Measurements from ENCODE around the gene FRS2.

Gene FRS2

GRCh38 chr12:69442894-69443293, 27.3 kb upstream of the FRS2 start:
- TF ChIP-seq GATA3 (IDR thresholded peaks at IDR 0.05; ENCODE audit: low read depth, low read length): no peak
- no peak for TF ChIP-seq GATA2 (IDR thresholded peaks at IDR 0.05; ENCODE audit: low read depth, low read length)

GRCh38 chr12:69443916-69444315, 26.3 kb upstream of the FRS2 start:
- TF ChIP-seq GATA2 (IDR thresholded peaks at IDR 0.05; ENCODE audit: low read depth, low read length) (no peak), GATA3 (IDR thresholded peaks at IDR 0.05; ENCODE audit: low read depth, low read length) (no peak)

- TF ChIP-seq GATA3 (IDR thresholded peaks at IDR 0.05; ENCODE audit: low read depth, low read length) (no peak), GATA2 (IDR thresholded peaks at IDR 0.05; ENCODE audit: low read depth, low read length) (no peak)
Measured at GRCh38 chr12:69447892-69448291, 22.3 kb upstream of the FRS2 start.

- TF ChIP-seq GATA3 (IDR thresholded peaks at IDR 0.05; ENCODE audit: low read depth, low read length) (no peak), GATA2 (IDR thresholded peaks at IDR 0.05; ENCODE audit: low read depth, low read length) (no peak)
Measured at GRCh38 chr12:69456239-69456638, 13.9 kb upstream of the FRS2 start.

DNA sequence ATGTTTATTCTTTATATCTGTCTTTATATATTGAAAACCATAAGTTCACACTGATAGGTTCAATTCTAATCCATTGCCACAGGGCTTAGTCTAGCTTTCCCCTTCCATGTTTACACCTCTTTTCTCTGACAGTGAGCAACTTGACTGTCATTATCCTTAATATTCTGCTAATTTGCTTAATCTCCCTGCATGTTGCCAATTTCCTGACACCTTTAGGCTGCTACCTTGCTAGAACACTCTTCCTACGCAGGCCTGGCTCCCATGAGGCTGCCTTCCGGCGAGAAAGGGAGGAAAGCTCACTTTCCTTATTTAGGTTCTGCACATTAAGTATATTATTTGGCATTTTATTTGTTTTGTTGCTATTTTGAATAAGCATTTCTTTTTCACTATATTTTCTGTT, 12.8 kb upstream of the FRS2 start:
- TF ChIP-seq GATA2 (IDR thresholded peaks at IDR 0.05; ENCODE audit: low read depth, low read length) (no peak), GATA3 (IDR thresholded peaks at IDR 0.05; ENCODE audit: low read depth, low read length) (no peak)

- TF ChIP-seq GATA2 (IDR thresholded peaks at IDR 0.05; ENCODE audit: low read depth, low read length) (no peak), GATA3 (IDR thresholded peaks at IDR 0.05; ENCODE audit: low read depth, low read length) (no peak)
Measured at GRCh38 chr12:69459477-69459876, 10.7 kb upstream of the FRS2 start.

DNA sequence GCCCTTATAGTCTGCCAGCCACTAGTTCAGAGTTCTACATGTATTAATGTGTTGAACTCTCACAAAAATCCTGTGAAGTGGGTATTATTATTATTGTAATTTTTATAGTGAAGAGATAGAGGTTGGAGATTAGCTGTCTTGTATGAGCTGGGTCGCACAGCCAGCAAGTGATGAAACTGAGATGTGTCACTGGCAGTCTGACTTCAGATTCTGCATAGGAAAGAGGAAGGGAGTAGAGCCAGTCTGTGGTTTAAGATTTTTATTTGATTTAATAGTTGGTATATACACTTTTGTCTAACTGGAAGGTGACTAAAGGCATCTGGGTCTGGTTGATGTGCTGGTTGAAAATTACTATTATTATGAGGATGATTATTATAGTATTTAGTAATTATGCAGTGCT, 5.8 kb upstream of the FRS2 start:
- TF ChIP-seq GATA3 (IDR thresholded peaks at IDR 0.05; ENCODE audit: low read depth, low read length) (no peak), GATA2 (IDR thresholded peaks at IDR 0.05; ENCODE audit: low read depth, low read length) (no peak)

GRCh38 chr12:69466867-69467266, 3.3 kb upstream of the FRS2 start:
- no peak for TF ChIP-seq GATA2 (IDR thresholded peaks at IDR 0.05; ENCODE audit: low read depth, low read length)
- TF ChIP-seq GATA3 (IDR thresholded peaks at IDR 0.05; ENCODE audit: low read depth, low read length): no peak

DNA sequence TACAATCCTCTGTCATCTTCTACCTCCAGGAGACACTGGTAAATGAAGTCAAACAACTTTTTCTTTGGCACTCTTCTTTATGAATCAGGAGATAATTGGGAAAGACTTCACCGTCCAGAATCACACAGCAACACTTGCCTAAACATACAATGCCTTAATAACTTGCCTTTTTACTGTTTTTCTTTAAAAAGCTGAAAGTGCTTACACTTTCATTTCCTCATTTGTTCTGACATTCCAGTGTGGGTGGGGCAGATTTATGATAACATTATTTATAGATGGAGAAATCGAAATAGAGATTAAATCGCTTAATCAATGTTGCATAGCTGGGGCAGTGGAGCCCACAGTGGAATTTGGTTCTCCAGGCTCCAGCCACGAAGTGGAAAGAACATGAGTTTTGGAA, 2.8 kb upstream of the FRS2 start:
- TF ChIP-seq GATA2 (IDR thresholded peaks at IDR 0.05; ENCODE audit: low read depth, low read length): no peak
- TF ChIP-seq GATA3 (IDR thresholded peaks at IDR 0.05; ENCODE audit: low read depth, low read length): no peak

DNA sequence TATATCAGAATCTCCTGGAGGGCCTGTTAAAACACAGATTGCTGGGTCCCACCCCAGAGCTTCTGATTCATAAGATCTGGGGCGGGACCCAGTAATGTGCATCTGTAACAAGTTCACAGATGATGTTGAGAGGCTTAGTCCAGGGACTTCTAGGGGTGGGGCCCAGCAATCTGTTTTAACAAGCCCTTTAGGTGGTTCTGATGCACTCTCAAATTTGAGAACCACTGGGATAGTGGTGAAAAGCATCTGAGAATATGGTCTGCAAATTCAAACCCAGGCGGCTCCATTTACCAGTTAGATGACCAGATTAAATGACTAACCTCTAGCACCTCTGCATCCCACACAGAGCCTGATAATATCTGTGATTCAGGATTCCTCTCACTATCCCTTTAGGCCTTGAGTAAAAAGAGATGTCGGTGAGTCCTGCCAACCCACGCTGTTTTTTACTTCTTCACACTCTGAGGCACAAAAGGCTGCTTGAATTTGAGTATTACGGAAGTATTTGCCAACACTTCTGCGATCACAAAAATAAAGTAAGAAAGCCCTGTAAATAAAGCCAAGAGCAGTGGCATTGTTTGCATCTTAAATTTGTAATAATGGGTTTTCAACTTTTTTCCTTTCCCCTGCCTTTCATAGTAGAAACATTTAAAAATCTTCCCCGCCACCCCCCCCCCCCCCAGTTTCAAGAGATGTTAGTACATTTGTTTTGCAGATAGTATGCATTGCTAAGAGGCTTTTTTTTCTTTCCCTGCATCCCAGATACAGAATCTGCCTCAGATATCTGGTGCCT, 1.8 kb upstream of the FRS2 start:
- TF ChIP-seq GATA2 (IDR thresholded peaks at IDR 0.05; ENCODE audit: low read depth, low read length) (peak; percentile 63; the same call in 1 of the 2 replicates), GATA3 (IDR thresholded peaks at IDR 0.05; ENCODE audit: low read depth, low read length) (no peak; the same call in 1 of the 2 replicates)

GRCh38 chr12:69469854-69470188, 367 bp upstream of the FRS2 start:
- TF ChIP-seq GATA2 (IDR thresholded peaks at IDR 0.05; ENCODE audit: low read depth, low read length) (no peak), GATA3 (IDR thresholded peaks at IDR 0.05; ENCODE audit: low read depth, low read length) (no peak)

DNA sequence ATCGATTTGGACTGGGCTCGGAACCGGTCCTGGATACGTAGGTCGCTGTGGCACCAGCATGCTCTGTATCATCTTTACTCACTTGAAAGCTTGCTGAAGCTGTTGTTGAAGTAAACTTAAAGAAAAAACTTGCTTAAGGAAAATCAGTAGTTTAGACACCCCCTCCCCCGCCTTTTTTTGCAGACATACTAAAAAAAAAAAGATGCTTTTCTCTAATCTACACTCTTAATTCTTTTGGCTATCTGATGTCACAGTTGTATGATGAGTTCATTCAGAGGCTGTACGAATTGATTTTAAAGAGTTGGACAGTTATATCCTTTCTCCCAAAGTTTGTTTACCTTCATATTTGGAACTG, 865 bp downstream of the FRS2 start:
- TF ChIP-seq GATA2 (IDR thresholded peaks at IDR 0.05; ENCODE audit: low read depth, low read length): no peak
- no peak for TF ChIP-seq GATA3 (IDR thresholded peaks at IDR 0.05; ENCODE audit: low read depth, low read length)

DNA sequence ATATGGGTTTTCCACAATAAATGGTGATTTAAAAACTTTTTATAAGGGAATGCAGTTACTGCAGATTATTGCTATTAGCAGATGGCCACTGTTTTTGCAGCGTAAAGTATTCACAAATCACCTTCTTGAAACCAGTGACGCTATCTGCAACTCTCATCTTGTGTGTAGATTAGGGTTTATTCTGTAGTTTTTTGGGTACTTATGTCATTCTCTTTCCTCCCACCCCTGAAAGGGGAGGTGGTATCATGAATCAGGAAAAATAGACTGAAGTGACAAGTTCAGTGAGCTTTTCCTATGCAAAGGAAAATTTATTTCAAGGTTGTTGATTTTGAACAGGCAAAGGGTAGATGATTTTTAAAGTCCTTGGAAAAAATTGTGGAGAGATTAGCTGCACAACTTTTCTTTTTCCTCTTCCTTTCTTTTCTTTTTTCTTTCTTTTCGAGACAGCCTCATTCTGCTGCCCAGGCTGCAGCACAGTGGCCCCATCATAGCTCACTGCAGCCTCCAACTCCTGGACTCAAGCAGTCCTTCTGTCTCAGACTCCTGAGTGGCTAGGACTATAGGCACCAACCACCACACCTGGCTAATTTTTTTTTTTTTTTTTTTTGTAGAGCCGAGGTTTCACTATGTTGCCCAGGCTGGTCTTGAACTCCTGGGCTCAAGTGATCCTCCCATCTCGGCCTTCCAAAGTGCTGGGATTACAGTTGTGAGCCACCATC, 1.6 kb downstream of the FRS2 start:
- TF ChIP-seq GATA2 (IDR thresholded peaks at IDR 0.05; ENCODE audit: low read depth, low read length) (no peak), GATA3 (IDR thresholded peaks at IDR 0.05; ENCODE audit: low read depth, low read length) (no peak)

DNA sequence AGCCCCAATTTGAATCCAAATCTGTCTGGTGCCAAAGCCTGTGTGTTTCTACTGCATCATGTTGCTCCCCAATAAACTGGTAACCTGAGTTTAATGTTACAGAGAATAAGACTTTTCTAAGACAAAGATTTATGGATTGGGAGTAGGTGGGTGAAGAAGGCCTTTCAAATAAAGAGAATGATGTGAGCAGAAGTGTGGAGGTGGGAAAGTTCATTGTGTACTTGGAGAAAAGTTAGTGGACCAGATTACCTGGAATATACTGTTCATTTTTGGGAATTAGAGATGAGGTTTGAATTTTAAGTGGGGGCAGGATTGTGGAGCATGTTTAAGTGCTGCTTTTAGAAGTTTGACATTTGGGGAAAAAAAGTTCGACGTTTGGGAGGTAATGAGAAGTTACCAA, 3.1 kb downstream of the FRS2 start:
- no peak for TF ChIP-seq GATA2 (IDR thresholded peaks at IDR 0.05; ENCODE audit: low read depth, low read length)
- TF ChIP-seq GATA3 (IDR thresholded peaks at IDR 0.05; ENCODE audit: low read depth, low read length): no peak

DNA sequence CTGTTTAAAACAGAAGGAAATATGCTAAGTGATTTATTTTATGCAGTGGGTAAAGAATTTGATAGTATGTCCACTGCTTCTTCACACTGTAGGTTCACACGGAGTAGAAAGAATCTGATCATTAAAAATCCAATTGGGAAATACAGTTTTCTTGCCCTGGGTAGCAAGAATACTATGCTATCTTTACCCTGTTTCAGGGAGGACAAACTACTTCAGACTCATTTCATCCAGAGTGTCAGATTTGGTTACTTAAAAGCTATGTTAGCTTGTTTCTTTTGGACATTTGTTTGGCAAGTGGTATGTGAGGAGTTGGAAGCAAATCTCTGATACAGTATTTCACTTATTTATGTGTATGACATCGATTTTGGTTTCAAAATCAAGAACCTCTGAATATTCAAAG, 4.3 kb downstream of the FRS2 start:
- TF ChIP-seq GATA3 (IDR thresholded peaks at IDR 0.05; ENCODE audit: low read depth, low read length) (no peak), GATA2 (IDR thresholded peaks at IDR 0.05; ENCODE audit: low read depth, low read length) (no peak)
